UCSD-AML1 (cell line): ENCODE measurements around the gene HIPK1.
"Not testable (repeated sequence)": the region's sequence is repeated elsewhere in the genome, so short reads cannot be mapped to it uniquely, and the experiment has no call there.

Experiments
- DNase-seq: peaks from one replicate; lab custom pipeline; 2025; ENCODE audit not compliant: unreplicated experiment; lab: John Stamatoyannopoulos, UW

The HIPK1 gene

GRCh38 chr1:113943028-113943811 is 14.1 kb downstream of the HIPK1 start:
- DNase-seq, result no peak

DNA sequence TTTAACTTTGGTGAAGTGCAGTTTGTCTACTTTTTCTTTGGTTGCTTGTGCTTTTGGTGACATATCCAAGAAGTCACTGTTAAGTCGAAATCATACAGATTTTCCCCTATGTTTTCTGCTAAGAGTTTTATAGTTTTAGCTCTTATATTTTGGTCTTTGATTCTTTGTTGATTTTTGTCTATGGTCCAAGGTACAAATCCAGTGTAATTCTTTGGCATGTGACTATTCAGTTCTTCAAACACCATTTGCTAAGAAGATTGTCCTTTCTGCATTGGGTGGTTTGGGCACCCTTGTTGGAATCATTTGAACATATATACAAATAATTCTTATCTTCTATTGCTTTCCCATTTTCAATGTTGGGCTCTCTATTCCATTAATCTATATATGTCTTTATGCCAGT is 16.2 kb downstream of the HIPK1 start:
- DNase-seq, result no peak

DNA sequence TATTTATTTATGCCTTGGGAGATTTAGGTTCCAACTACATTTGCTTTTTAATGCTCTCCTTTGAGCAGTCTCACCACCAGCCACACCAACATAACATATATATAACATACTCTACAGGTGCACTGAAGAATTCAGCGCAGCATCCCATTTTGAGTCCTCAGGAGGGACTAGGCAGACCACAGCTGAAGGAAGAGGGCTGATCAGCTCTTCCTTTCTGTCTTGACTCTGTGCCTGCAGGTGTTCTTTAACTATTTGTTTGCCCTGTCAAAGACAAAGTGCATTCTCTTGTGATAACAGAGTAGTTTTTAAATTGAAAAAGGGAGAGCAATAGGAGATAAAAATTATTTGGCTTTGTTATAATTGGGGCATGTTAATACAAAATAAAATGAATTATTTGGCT is 17.0 kb downstream of the HIPK1 start:
- DNase-seq, result no peak

GRCh38 chr1:113946678-113947387 is 17.7 kb downstream of the HIPK1 start:
- DNase-seq, result no peak

- no peak for DNase-seq
These were observed 18.4 kb downstream of the HIPK1 start for GRCh38 chr1:113947388-113948107.

GRCh38 chr1:113948151-113948550 is 19.0 kb downstream of the HIPK1 start:
- not testable (repeated sequence) for DNase-seq

DNA sequence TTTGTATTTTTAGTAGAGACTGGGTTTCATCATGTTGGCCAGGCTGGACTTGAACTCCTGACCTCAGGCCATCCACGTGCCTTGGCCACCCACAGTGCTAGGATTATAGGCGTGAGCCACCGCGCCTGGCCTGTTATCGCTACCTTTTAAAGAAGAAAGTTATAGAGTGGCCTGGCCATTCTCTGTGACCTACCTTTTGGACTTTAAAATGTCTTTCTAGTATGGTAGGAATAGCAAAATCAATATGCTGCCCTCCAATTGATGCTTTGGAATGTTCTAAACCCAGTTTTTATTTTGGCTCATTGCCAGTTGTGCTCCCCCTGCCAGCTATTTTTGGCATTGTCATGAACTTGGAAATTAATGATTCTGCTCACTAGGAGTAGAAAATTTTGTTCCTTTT is 19.9 kb downstream of the HIPK1 start:
- no peak for DNase-seq

DNA sequence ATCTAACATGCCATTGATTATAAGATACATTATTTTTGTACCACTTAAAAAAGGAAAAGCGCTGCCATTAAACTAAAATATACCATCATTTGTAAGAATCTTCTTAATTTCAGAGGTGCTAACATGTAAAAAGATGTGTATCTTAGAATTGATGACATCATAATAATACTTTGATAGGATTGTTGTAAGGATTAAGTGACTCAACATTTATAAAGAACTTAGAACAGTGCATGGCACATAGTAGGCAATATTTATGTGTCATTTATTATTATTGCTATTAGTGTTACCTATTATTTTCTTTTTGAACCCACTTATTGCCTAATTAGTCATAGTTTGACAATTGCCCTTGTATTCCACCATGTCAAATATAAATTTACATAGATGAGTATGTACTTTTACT is 21.8 kb downstream of the HIPK1 start:
- no peak for DNase-seq

- no peak for DNase-seq
These were observed 22.6 kb downstream of the HIPK1 start for GRCh38 chr1:113951719-113952118.

- no peak for DNase-seq
These were observed 28.9 kb downstream of the HIPK1 start for GRCh38 chr1:113957984-113958383.

GRCh38 chr1:113958691-113959090 is 29.6 kb downstream of the HIPK1 start:
- no peak for DNase-seq

GRCh38 chr1:113963281-113963906 is 34.3 kb downstream of the HIPK1 start:
- DNase-seq, result no peak

GRCh38 chr1:113965703-113966412 is 36.7 kb downstream of the HIPK1 start:
- no peak for DNase-seq

DNA sequence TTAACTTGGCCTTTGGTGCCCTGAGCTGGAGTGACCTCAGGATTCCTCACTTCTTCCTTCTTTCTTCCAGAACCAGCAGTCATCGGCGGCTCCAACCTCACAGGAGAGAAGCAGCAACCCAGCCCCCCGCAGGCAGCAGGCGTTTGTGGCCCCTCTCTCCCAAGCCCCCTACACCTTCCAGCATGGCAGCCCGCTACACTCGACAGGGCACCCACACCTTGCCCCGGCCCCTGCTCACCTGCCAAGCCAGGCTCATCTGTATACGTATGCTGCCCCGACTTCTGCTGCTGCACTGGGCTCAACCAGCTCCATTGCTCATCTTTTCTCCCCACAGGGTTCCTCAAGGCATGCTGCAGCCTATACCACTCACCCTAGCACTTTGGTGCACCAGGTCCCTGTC is 43.8 kb downstream of the HIPK1 start:
- no peak for DNase-seq

GRCh38 chr1:113975211-113975895 is 46.2 kb downstream of the HIPK1 start:
- no peak for DNase-seq

GRCh38 chr1:113976609-113977278 is 47.6 kb downstream of the HIPK1 start:
- peak; percentile 56 for DNase-seq

GRCh38 chr1:113977906-113978305 is 48.8 kb downstream of the HIPK1 start:
- no peak for DNase-seq

DNA sequence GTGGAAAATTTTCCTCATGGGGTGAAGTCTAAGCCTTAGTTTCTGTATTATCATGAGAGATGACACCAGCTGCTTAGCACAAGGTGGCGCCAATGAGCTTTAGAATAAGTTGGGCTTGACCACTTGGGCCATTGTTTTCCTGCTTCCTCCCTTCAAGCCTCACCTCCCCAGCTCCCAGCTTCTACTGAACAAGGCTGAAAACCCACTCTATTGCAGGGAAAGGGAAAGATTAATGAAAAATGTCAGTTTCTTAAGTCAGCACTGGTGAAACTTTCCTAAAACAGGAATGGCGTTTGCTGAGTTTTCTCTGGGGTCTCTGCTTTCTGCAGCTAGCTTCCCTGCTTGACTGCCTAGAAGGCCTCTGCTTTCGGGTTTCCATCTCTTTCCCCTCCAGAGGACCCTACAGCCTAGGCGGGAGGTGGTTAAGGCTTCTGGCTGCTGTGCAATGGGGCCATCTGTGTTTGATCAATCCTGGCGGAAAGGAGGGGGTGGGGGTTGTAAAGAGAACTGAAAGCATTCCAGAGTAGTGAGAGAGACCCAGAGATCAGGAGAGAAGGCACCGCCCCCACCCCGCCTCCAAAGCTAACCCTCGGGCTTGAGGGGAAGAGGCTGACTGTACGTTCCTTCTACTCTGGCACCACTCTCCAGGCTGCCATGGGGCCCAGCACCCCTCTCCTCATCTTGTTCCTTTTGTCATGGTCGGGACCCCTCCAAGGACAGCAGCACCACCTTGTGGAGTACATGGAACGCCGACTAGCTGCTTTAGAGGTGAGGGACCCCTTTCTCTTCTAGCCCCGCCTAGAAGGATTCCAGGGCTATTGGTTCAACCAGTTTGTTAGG is 50.0 kb downstream of the HIPK1 start, which contains the start of gene OLFML3:
Gene OLFML3 (plus strand): TSS at position 612 of the 840 bp plus-strand sequence. CDS start 43 bp downstream, at position 655.
- DNase-seq, result peak; percentile 53

DNA sequence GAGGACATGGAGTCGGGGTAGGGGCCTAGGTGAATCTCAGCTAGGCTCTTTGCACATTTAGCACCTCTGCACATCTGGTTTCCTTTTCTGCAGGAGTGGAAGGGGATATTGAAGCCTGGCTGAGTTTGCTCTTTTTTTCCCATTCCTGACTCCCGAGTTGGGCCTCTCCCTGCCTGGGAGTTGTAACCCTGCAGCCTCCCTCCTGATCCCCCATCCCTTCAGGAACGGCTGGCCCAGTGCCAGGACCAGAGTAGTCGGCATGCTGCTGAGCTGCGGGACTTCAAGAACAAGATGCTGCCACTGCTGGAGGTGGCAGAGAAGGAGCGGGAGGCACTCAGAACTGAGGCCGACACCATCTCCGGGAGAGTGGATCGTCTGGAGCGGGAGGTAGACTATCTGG is 51.0 kb downstream of the HIPK1 start:
- DNase-seq, result no peak
